CD4-positive, alpha-beta T cell (primary cell): ENCODE results near the gene CHAF1A. TPM values are rescaled to one million over a fixed set of nuclear protein-coding genes. Genes with fewer than 3 reads are reported as not detected.

Experiments used
- ATAC-seq: fragments of 200-7000 bp; cut with Tn5 transposase; one replicate; pipeline ENCODE4 v1.10.0; 2022; ENCODE audit warnings: mild to moderate bottlenecking; ENCODE audit not compliant: poor library complexity
- CTCF ChIA-PET: fragments of 350-600 bp; sonication (Branson Sonifier 250); formaldehyde crosslinking; loops from one replicate; lab custom pipeline; 2021; ENCODE audit warnings: antibody characterized with exemption, inconsistent platforms; lab: Charles Lee
- POLR2A ChIA-PET: fragments of 350-600 bp; sonication (Branson Sonifier 250); formaldehyde crosslinking; loops from one replicate; lab custom pipeline; 2021; ENCODE audit warnings: antibody characterized with exemption, inconsistent platforms; lab: Charles Lee
- DNase-seq, 14 experiments: peaks; one replicate each; pipeline ENCODE4 v3.0.0-alpha.2; 2013 to 2020; ENCODE audit warnings: mixed read lengths in 2 of 14
- H3K27ac ChIP-seq, 2 donors: one replicate each; pipeline versions ENCODE4 v1.5.1 to v1.7.0; 2013; ENCODE audit warnings: low read length in 2 of 2, low read depth in 1 of 2, mild to moderate bottlenecking in 1 of 2
- H3K27me3 ChIP-seq, 2 experiments: 1 replicate in 1 of 2; 2 replicates in 1 of 2; pipeline versions ENCODE4 v1.6.1 to v1.7.0; 2013; ENCODE audit warnings: low read length in 2 of 2, control low read depth in 1 of 2, mild to moderate bottlenecking in 1 of 2, moderate library complexity in 1 of 2; ENCODE audit not compliant: insufficient read depth in 2 of 2, control insufficient read depth in 1 of 2
- H3K36me3 ChIP-seq: one replicate; pipeline ENCODE4 v1.6.1; 2013; ENCODE audit warnings: low read length, control low read depth; ENCODE audit not compliant: insufficient read depth
- H3K4me1 ChIP-seq: one replicate; pipeline ENCODE4 v1.6.1; 2013; ENCODE audit warnings: low read length, control low read depth; ENCODE audit not compliant: insufficient read depth
- H3K4me3 ChIP-seq: one replicate; pipeline ENCODE4 v1.5.1; 2013; ENCODE audit warnings: mild to moderate bottlenecking, low read length, moderate library complexity
- H3K9me3 ChIP-seq, 2 experiments: 1 replicate in 1 of 2; 2 replicates in 1 of 2; pipeline versions ENCODE4 v1.6.1 to v1.7.0; 2013; ENCODE audit warnings: low read length in 2 of 2, mild to moderate bottlenecking in 2 of 2, control low read depth in 1 of 2, moderate library complexity in 1 of 2; ENCODE audit not compliant: control insufficient read depth in 1 of 2, insufficient read depth in 1 of 2
- H3K27ac Mint-ChIP-seq: one replicate; pipeline ENCODE4 v1.8.0; 2020; ENCODE audit warnings: mixed read lengths
- H3K27me3 Mint-ChIP-seq: one replicate; pipeline ENCODE4 v1.8.0; 2021; ENCODE audit warnings: mixed read lengths
- H3K36me3 Mint-ChIP-seq: one replicate; pipeline ENCODE4 v1.8.0; 2021; ENCODE audit warnings: low read depth, mixed read lengths
- H3K4me1 Mint-ChIP-seq: one replicate; pipeline ENCODE4 v1.8.0; 2021; ENCODE audit warnings: low read depth, mixed read lengths
- H3K4me3 Mint-ChIP-seq: one replicate; pipeline ENCODE4 v1.8.0; 2020; ENCODE audit warnings: mild to moderate bottlenecking, mixed read lengths
- H3K9me3 Mint-ChIP-seq: one replicate; pipeline ENCODE4 v1.8.0; 2020; ENCODE audit warnings: mixed read lengths
- intact Hi-C, 2 experiments: fragments of 100-400 bp; cut with DNase I in 1 of 2; cut with micrococcal nuclease in 1 of 2; formaldehyde crosslinking; loops; one replicate each; pipeline versions ENCODE4 v1.15.1 to v1.9.0; 2023 to 2025; cut with DNase I, micrococcal nuclease
- total RNA-seq, 174 experiments: library from RNA in 2 of 174; stranded (reverse) in 2 of 174; gene quantifications; one replicate each; pipeline ENCODE4 v1.2.3 and lab custom pipeline; 2021 to 2026
- TF ChIP-seq, protein P1 (sequence below): fragments of 200-600 bp; IDR thresholded peaks from one replicate; pipeline ENCODE4 v1.8.0; 2022; ENCODE audit warnings: antibody characterized with exemption, mild to moderate bottlenecking

The CHAF1A gene
- total RNA-seq, 2 experiments from 2014 or later: 27.5 to 27.8 TPM

DNA sequence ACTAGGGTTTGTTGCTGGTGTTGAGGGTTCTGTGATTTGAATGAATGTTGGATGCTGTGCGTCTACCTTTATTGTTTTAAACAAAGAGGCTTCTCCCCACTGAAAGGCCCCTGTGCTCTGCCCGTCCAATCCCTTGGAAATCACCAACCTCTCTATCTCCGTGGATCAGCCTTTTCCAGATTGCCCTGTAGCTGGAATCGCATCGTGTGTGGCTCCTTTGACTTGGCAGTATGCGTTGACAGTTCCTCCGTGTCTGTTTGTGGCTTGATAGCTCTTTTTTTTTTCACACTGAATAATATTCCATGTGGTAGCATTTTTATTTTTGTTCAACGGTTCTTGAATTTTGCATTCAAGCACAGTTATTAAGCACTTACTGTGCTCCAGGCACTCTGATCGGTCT, 32.0 kb downstream of the CHAF1A start:
- H3K27ac ChIP-seq: no peak overlapping the region
- CTCF ChIA-PET: interaction anchor here (0.6 kb wide), 1 partner anchor 82 kb away, joined by 3 read pairs; no protein-coding TSS in a partner anchor
- H3K4me1 ChIP-seq: no peaks in the 10 kb centered on the region
- Mint-ChIP-seq H3K36me3 (peaks cover 34% of the 10 kb centered on the region), H3K4me3 (no peak overlapping the region), H3K27ac (no peak overlapping the region), H3K9me3 (no peaks in the 10 kb centered on the region), H3K4me1 (no peaks in the 10 kb centered on the region), H3K27me3 (no peaks in the 10 kb centered on the region)
- TF ChIP-seq, protein P1, sequence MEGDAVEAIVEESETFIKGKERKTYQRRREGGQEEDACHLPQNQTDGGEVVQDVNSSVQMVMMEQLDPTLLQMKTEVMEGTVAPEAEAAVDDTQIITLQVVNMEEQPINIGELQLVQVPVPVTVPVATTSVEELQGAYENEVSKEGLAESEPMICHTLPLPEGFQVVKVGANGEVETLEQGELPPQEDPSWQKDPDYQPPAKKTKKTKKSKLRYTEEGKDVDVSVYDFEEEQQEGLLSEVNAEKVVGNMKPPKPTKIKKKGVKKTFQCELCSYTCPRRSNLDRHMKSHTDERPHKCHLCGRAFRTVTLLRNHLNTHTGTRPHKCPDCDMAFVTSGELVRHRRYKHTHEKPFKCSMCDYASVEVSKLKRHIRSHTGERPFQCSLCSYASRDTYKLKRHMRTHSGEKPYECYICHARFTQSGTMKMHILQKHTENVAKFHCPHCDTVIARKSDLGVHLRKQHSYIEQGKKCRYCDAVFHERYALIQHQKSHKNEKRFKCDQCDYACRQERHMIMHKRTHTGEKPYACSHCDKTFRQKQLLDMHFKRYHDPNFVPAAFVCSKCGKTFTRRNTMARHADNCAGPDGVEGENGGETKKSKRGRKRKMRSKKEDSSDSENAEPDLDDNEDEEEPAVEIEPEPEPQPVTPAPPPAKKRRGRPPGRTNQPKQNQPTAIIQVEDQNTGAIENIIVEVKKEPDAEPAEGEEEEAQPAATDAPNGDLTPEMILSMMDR: no peak
- DNase-seq (no peak), ATAC-seq (no peak)
- H3K4me3 ChIP-seq: no peak overlapping the region
- H3K36me3 ChIP-seq: peaks cover 18% of the 10 kb centered on the region
- intact Hi-C loops: no loop called here
- POLR2A ChIA-PET: interaction anchor here (0.6 kb wide), 1 partner anchor 17 kb away, joined by 5 read pairs; no protein-coding TSS in a partner anchor
- no peaks in the 10 kb centered on the region for H3K27me3 ChIP-seq
- no peaks in the 10 kb centered on the region for H3K9me3 ChIP-seq

DNA sequence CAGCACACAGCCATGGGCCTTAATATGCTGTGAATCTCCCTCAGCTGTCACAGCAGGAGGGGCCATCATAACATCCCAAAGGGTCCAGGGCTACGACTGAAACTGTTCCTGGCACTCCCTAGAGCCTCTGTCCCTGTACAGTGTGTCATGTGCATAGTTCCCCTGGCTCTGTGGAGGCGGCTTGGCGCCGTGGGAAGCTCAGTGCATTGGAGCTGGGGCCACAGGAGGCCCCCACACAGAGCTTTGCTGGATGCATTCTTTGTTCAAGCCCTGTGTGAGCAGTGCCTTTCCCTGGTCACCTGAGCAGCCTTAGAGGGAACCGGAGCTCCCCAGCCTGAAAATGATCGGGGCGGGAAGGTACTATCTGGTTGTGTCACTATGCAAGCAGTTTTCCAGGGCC, 33.8 kb downstream of the CHAF1A start:
- peaks cover 20% of the 10 kb centered on the region for H3K36me3 ChIP-seq
- ChIA-PET POLR2A (no interaction called here), CTCF (no interaction called here)
- H3K4me3 ChIP-seq: no peak overlapping the region
- Mint-ChIP-seq H3K4me3 (no peak overlapping the region), H3K4me1 (no peaks in the 10 kb centered on the region), H3K36me3 (peaks cover 22% of the 10 kb centered on the region), H3K9me3 (no peaks in the 10 kb centered on the region), H3K27me3 (no peaks in the 10 kb centered on the region), H3K27ac (no peak overlapping the region)
- ATAC-seq: no peak
- DNase-seq: no peak
- no peaks in the 10 kb centered on the region for H3K27me3 ChIP-seq
- TF ChIP-seq, protein P1: no peak
- no peak overlapping the region for H3K27ac ChIP-seq
- intact Hi-C loops: no loop called here
- no peaks in the 10 kb centered on the region for H3K9me3 ChIP-seq
- H3K4me1 ChIP-seq: no peaks in the 10 kb centered on the region

DNA sequence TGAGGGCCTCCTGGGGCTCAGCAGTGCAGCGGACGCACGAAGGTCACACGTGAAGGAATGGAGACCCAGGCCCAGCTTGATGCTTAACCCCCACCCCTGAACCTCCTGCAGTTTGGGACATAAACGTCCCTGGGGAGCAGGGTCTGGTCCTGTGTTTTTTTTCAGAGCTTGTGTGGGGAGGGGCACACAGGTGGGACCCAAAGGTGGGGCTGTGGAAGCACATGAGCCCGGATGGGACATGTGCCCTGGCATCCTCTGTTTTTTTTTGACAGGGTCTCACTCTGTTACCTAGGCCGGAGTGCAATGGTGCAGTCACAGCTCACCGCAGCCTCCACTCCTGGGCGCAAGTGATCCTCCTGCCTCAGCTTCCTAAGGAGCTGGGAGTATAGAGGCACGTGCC, 34.7 kb downstream of the CHAF1A start:
- H3K36me3 ChIP-seq: peaks cover 16% of the 10 kb centered on the region
- TF ChIP-seq, protein P1: no peak
- H3K9me3 ChIP-seq: no peaks in the 10 kb centered on the region
- H3K27ac ChIP-seq: no peak overlapping the region
- DNase-seq (no peak), ATAC-seq (no peak)
- H3K27me3 ChIP-seq: no peaks in the 10 kb centered on the region
- H3K9me3 Mint-ChIP-seq: no peaks in the 10 kb centered on the region
- POLR2A ChIA-PET: no interaction called here
- H3K4me1 ChIP-seq: no peaks in the 10 kb centered on the region
- H3K4me3 Mint-ChIP-seq: no peak overlapping the region
- H3K4me1 Mint-ChIP-seq: no peaks in the 10 kb centered on the region
- CTCF ChIA-PET: no interaction called here
- no peak overlapping the region for H3K4me3 ChIP-seq
- intact Hi-C loops: no loop called here
- H3K27me3 Mint-ChIP-seq: no peaks in the 10 kb centered on the region
- H3K36me3 Mint-ChIP-seq: peaks cover 15% of the 10 kb centered on the region
- no peak overlapping the region for H3K27ac Mint-ChIP-seq
